Panc1 (cell line): ENCODE results near the gene GCAT. TPM values are rescaled to one million over a fixed set of nuclear protein-coding genes. Genes with fewer than 3 reads are reported as not detected.

Source experiments
- ATAC-seq: fragments of 200-7000 bp; cut with Tn5 transposase; 2 replicates; pipeline ENCODE4 v1.9.1; 2020; ENCODE audit warnings: mild to moderate bottlenecking, moderate library complexity
- BruUV-seq: library from RNA; stranded (reverse); fragments of 400-500 nt; replicated peaks from 2 replicates; lab custom pipeline; 2021; lab: Mats Ljungman, UMichigan
- CTCF ChIA-PET: fragments of 300-600 bp; sonication (Branson Sonifier 250); formaldehyde crosslinking; loops from one replicate; lab custom pipeline; 2022; ENCODE audit warnings: antibody characterized with exemption; lab: Charles Lee
- POLR2A ChIA-PET: fragments of 300-600 bp; sonication (Branson Sonifier 250); formaldehyde crosslinking; loops from one replicate; lab custom pipeline; 2022; ENCODE audit warnings: antibody characterized with exemption; lab: Charles Lee
- DNase-seq: peaks from one replicate; pipeline ENCODE4 v3.0.0-alpha.2; 2010; ENCODE audit warnings: low read depth, low spot score
- H3K27ac ChIP-seq: 2 replicates; pipeline ENCODE4 v1.5.1; 2011; ENCODE audit warnings: mild to moderate bottlenecking, low read length, inconsistent platforms
- H3K27me3 ChIP-seq: fragments of 200-500 bp; sonication (Bioruptor generic); 2 replicates; pipeline ENCODE4 v1.6.0; 2014; ENCODE audit warnings: low read length, inconsistent platforms; ENCODE audit not compliant: control insufficient read depth, insufficient read depth
- H3K36me3 ChIP-seq: fragments of 200-500 bp; sonication (Bioruptor generic); 2 replicates; pipeline ENCODE4 v1.5.1; 2014; ENCODE audit warnings: inconsistent platforms, mild to moderate bottlenecking, low read length, moderate library complexity; ENCODE audit not compliant: control insufficient read depth, insufficient read depth
- H3K4me1 ChIP-seq: 2 replicates; pipeline ENCODE4 v1.5.1; 2011; ENCODE audit warnings: inconsistent platforms, mild to moderate bottlenecking, low read length, moderate library complexity; ENCODE audit not compliant: control insufficient read depth, insufficient read depth
- H3K4me3 ChIP-seq, 2 experiments: 2 replicates each; pipeline ENCODE4 v1.5.1; 2011 to 2012; ENCODE audit warnings: low read depth in 2 of 2, low read length in 2 of 2, mild to moderate bottlenecking in 2 of 2, inconsistent platforms in 1 of 2, moderate library complexity in 1 of 2
- H3K9me3 ChIP-seq: fragments of 200-500 bp; sonication (Bioruptor generic); 2 replicates; pipeline ENCODE4 v1.5.1; 2014; ENCODE audit warnings: low read depth, mild to moderate bottlenecking, inconsistent platforms, low read length, moderate library complexity; ENCODE audit not compliant: control insufficient read depth, insufficient read depth
- POLR2AphosphoS5 ChIP-seq: IDR thresholded peaks from 2 replicates; pipeline ENCODE4 v1.6.1; 2012; ENCODE audit warnings: mild to moderate bottlenecking, low read depth, low read length, moderate library complexity
- SIN3A ChIP-seq: IDR thresholded peaks from 2 replicates; pipeline ENCODE4 v1.6.1; 2012; ENCODE audit warnings: low read depth, mild to moderate bottlenecking, low read length, moderate library complexity, borderline replicate concordance; ENCODE audit not compliant: insufficient read depth
- TCF7L2 ChIP-seq: IDR thresholded peaks from 2 replicates; pipeline ENCODE4 v1.6.1; 2011; ENCODE audit warnings: mild to moderate bottlenecking, low read depth, low read length, inconsistent platforms
- in situ Hi-C: cut with HindIII; loops from 2 replicates; pipeline ENCODE4 v1.10.0; 2016; ENCODE audit warnings: low sequenced_read_pairs, low pct_unique_long_range_greater_than_20kb
- intact Hi-C: fragments of 100-400 bp; cut with micrococcal nuclease; formaldehyde crosslinking; loops from one replicate; pipeline ENCODE4 v1.10.0; 2022; ENCODE audit not compliant: unreplicated experiment
- total RNA-seq: library from RNA; stranded (reverse); gene quantifications from one replicate; pipeline ENCODE4 v1.2.1, GENCODE V29; 2021; ENCODE audit not compliant: unreplicated experiment
- TF ChIP-seq, protein P1 (sequence below): fragments of 450-650 bp; IDR thresholded peaks from 2 replicates; pipeline ENCODE4 v1.5.1; 2017; ENCODE audit warnings: mild to moderate bottlenecking
- TF ChIP-seq, protein P2 (sequence below), 2 experiments: IDR thresholded peaks; 2 replicates each; pipeline ENCODE4 v1.6.1; 2011 to 2012; ENCODE audit warnings: low read depth in 2 of 2, control low read depth in 1 of 2, low read length in 1 of 2, mild to moderate bottlenecking in 1 of 2, moderate library complexity in 1 of 2; ENCODE audit not compliant: insufficient read depth in 1 of 2

The GCAT gene
- total RNA-seq, 1 experiment from 2014 or later = 11.2 TPM

GRCh38 chr22:37782340-37783168 lies 25.2 kb upstream of the GCAT start:
- peaks cover 5% of the 10 kb centered on the region for H3K4me1 ChIP-seq
- peak overlapping the region; percentile 48; the same call in 1 of the 2 replicates for H3K27ac ChIP-seq
- ChIA-PET CTCF (no interaction called here), POLR2A (interaction anchor here (0.5 kb wide), 1 partner anchor 90 kb away, joined by 4 read pairs; no protein-coding TSS in a partner anchor)
- no peaks in the 10 kb centered on the region for H3K9me3 ChIP-seq
- TF ChIP-seq TCF7L2 (peak; percentile 56; the same call in 1 of the 2 replicates), POLR2AphosphoS5 (no peak)
- DNase-seq = no peak
- in situ Hi-C loops (no loop called here), intact Hi-C loops (no loop called here)
- no peaks in the 10 kb centered on the region for H3K36me3 ChIP-seq
- no peak overlapping the region for H3K4me3 ChIP-seq
- no peaks in the 10 kb centered on the region for H3K27me3 ChIP-seq
- BruUV-seq = no TSS peak
- peak; percentile 71 for ATAC-seq

- H3K27ac ChIP-seq = no peak overlapping the region
- no peaks in the 10 kb centered on the region for H3K36me3 ChIP-seq
- peaks cover 5% of the 10 kb centered on the region for H3K4me1 ChIP-seq
- ChIA-PET CTCF (no interaction called here), POLR2A (no interaction called here)
- no peak for ATAC-seq
- TF ChIP-seq, protein P1, sequence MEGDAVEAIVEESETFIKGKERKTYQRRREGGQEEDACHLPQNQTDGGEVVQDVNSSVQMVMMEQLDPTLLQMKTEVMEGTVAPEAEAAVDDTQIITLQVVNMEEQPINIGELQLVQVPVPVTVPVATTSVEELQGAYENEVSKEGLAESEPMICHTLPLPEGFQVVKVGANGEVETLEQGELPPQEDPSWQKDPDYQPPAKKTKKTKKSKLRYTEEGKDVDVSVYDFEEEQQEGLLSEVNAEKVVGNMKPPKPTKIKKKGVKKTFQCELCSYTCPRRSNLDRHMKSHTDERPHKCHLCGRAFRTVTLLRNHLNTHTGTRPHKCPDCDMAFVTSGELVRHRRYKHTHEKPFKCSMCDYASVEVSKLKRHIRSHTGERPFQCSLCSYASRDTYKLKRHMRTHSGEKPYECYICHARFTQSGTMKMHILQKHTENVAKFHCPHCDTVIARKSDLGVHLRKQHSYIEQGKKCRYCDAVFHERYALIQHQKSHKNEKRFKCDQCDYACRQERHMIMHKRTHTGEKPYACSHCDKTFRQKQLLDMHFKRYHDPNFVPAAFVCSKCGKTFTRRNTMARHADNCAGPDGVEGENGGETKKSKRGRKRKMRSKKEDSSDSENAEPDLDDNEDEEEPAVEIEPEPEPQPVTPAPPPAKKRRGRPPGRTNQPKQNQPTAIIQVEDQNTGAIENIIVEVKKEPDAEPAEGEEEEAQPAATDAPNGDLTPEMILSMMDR = no peak
- TF ChIP-seq POLR2AphosphoS5 (no peak), TCF7L2 (no peak), SIN3A (no peak)
- TF ChIP-seq, protein P2, sequence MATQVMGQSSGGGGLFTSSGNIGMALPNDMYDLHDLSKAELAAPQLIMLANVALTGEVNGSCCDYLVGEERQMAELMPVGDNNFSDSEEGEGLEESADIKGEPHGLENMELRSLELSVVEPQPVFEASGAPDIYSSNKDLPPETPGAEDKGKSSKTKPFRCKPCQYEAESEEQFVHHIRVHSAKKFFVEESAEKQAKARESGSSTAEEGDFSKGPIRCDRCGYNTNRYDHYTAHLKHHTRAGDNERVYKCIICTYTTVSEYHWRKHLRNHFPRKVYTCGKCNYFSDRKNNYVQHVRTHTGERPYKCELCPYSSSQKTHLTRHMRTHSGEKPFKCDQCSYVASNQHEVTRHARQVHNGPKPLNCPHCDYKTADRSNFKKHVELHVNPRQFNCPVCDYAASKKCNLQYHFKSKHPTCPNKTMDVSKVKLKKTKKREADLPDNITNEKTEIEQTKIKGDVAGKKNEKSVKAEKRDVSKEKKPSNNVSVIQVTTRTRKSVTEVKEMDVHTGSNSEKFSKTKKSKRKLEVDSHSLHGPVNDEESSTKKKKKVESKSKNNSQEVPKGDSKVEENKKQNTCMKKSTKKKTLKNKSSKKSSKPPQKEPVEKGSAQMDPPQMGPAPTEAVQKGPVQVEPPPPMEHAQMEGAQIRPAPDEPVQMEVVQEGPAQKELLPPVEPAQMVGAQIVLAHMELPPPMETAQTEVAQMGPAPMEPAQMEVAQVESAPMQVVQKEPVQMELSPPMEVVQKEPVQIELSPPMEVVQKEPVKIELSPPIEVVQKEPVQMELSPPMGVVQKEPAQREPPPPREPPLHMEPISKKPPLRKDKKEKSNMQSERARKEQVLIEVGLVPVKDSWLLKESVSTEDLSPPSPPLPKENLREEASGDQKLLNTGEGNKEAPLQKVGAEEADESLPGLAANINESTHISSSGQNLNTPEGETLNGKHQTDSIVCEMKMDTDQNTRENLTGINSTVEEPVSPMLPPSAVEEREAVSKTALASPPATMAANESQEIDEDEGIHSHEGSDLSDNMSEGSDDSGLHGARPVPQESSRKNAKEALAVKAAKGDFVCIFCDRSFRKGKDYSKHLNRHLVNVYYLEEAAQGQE (IDR thresholded peaks at IDR 0.05; ENCODE audit: insufficient read depth in 1 of 2, low read depth in 2 of 2, low read length in 1 of 2) = no peak
- DNase-seq = no peak
- BruUV-seq = no TSS peak
- intact Hi-C loops = no loop called here
- H3K9me3 ChIP-seq = no peaks in the 10 kb centered on the region
- no peak overlapping the region for H3K4me3 ChIP-seq
- no peaks in the 10 kb centered on the region for H3K27me3 ChIP-seq
- in situ Hi-C loops = no loop called here
These were observed 22.8 kb upstream of the GCAT start for GRCh38 chr22:37784829-37785495.
